A673 (cell line): ENCODE measurements around the gene TBC1D4. TPM values are rescaled to one million over a fixed set of nuclear protein-coding genes. Genes with fewer than 3 reads are reported as not detected.

ENCODE experiments used
- BruUV-seq: library from RNA; stranded (reverse); fragments of 400-500 nt; replicated peaks from 2 replicates; lab custom pipeline; 2021; lab: Mats Ljungman, UMichigan
- CTCF ChIA-PET: fragments of 300-600 bp; sonication (Branson Sonifier 250); formaldehyde crosslinking; loops from one replicate; lab custom pipeline; 2022; ENCODE audit warnings: antibody characterized with exemption; lab: Charles Lee
- POLR2A ChIA-PET: fragments of 300-600 bp; sonication (Branson Sonifier 250); formaldehyde crosslinking; loops from one replicate; lab custom pipeline; 2022; ENCODE audit warnings: antibody characterized with exemption; ENCODE audit not compliant: low non-redundant PET; lab: Charles Lee
- DNase-seq: peaks from one replicate; pipeline ENCODE4 v3.0.0-alpha.2; 2015; ENCODE audit warnings: low spot score
- H3K27ac ChIP-seq: fragments of 200-600 bp; sonication (generic); 2 replicates; pipeline ENCODE4 v1.5.1; 2016; ENCODE audit warnings: mixed run types, low read depth, mild to moderate bottlenecking, mixed read lengths, antibody characterized with exemption, low read length; ENCODE audit not compliant: poor library complexity, severe bottlenecking
- H3K27me3 ChIP-seq: fragments of 200-600 bp; sonication (generic); replicated peaks from 2 replicates; pipeline ENCODE4 v1.6.1; 2017; ENCODE audit warnings: mixed run types, low read depth, mild to moderate bottlenecking, mixed read lengths, antibody characterized with exemption, low read length; ENCODE audit not compliant: insufficient read depth, poor library complexity
- H3K36me3 ChIP-seq: fragments of 200-600 bp; sonication (generic); 2 replicates; pipeline ENCODE4 v1.6.1; 2016; ENCODE audit warnings: mixed run types, mild to moderate bottlenecking, mixed read lengths, antibody characterized with exemption, low read length; ENCODE audit not compliant: insufficient read depth, poor library complexity, severe bottlenecking
- H3K4me1 ChIP-seq: fragments of 200-600 bp; sonication (generic); 2 replicates; pipeline ENCODE4 v1.6.1; 2017; ENCODE audit warnings: mixed run types, mild to moderate bottlenecking, mixed read lengths, antibody characterized with exemption, low read length; ENCODE audit not compliant: insufficient read depth, poor library complexity, severe bottlenecking
- H3K4me3 ChIP-seq: fragments of 200-600 bp; sonication (generic); 2 replicates; pipeline ENCODE4 v1.5.1; 2016; ENCODE audit warnings: low read depth, mixed run types, mild to moderate bottlenecking, mixed read lengths, low read length; ENCODE audit not compliant: poor library complexity, severe bottlenecking
- H3K9me3 ChIP-seq: fragments of 200-600 bp; sonication (generic); 2 replicates; pipeline ENCODE4 v1.6.1; 2016; ENCODE audit warnings: mixed run types, low read depth, mild to moderate bottlenecking, mixed read lengths, antibody characterized with exemption, low read length; ENCODE audit not compliant: poor library complexity, severe bottlenecking
- EZH2 ChIP-seq: fragments of 200-600 bp; sonication (generic); IDR thresholded peaks from 2 replicates; pipeline ENCODE4 v1.6.1; 2017; ENCODE audit warnings: borderline replicate concordance, low read depth, mild to moderate bottlenecking, mixed read lengths, antibody characterized with exemption, low read length; ENCODE audit not compliant: poor library complexity, severe bottlenecking
- intact Hi-C: fragments of 100-400 bp; cut with micrococcal nuclease; formaldehyde crosslinking; loops from one replicate; pipeline ENCODE4 v1.10.0; 2022; ENCODE audit not compliant: unreplicated experiment
- total RNA-seq: library from RNA; stranded (reverse); gene quantifications from 2 replicates; pipeline ENCODE4 v1.2.3, GENCODE V29; 2021
- TF ChIP-seq, protein P1 (sequence below): fragments of 300-800, 200-600 bp; sonication (generic); conservative IDR thresholded peaks from 2 replicates; pipeline ENCODE4 v1.5.1; 2017; ENCODE audit warnings: low read depth, mild to moderate bottlenecking, antibody characterized with exemption, low read length, moderate library complexity, mixed read lengths

Gene TBC1D4
- total RNA-seq, 1 experiment from 2014 or later, result 9.8 TPM

DNA sequence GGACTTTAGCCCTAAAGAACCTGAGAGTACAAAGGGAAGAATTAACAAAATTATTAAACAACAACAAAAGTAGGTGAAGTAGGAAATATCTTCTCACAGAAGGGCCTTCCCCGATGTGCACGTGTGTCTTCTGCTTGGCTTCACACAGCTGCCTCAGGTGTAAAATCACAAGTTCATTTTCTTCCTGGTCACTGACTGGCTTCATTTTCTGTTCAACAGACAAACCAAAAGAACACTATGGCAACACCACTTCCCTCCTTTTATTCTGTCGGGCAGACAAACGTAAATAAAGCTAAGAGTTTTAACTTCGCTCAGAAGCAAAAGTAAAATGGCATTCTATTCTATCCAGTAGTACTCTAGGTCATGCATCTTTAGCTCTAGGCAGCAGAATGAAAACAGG, 140.9 kb downstream of the TBC1D4 start:
- no peak for DNase-seq
- CTCF ChIA-PET, result no interaction called here
- TF ChIP-seq, protein P1, sequence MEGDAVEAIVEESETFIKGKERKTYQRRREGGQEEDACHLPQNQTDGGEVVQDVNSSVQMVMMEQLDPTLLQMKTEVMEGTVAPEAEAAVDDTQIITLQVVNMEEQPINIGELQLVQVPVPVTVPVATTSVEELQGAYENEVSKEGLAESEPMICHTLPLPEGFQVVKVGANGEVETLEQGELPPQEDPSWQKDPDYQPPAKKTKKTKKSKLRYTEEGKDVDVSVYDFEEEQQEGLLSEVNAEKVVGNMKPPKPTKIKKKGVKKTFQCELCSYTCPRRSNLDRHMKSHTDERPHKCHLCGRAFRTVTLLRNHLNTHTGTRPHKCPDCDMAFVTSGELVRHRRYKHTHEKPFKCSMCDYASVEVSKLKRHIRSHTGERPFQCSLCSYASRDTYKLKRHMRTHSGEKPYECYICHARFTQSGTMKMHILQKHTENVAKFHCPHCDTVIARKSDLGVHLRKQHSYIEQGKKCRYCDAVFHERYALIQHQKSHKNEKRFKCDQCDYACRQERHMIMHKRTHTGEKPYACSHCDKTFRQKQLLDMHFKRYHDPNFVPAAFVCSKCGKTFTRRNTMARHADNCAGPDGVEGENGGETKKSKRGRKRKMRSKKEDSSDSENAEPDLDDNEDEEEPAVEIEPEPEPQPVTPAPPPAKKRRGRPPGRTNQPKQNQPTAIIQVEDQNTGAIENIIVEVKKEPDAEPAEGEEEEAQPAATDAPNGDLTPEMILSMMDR, result no peak
- TF ChIP-seq EZH2, result no peak

DNA sequence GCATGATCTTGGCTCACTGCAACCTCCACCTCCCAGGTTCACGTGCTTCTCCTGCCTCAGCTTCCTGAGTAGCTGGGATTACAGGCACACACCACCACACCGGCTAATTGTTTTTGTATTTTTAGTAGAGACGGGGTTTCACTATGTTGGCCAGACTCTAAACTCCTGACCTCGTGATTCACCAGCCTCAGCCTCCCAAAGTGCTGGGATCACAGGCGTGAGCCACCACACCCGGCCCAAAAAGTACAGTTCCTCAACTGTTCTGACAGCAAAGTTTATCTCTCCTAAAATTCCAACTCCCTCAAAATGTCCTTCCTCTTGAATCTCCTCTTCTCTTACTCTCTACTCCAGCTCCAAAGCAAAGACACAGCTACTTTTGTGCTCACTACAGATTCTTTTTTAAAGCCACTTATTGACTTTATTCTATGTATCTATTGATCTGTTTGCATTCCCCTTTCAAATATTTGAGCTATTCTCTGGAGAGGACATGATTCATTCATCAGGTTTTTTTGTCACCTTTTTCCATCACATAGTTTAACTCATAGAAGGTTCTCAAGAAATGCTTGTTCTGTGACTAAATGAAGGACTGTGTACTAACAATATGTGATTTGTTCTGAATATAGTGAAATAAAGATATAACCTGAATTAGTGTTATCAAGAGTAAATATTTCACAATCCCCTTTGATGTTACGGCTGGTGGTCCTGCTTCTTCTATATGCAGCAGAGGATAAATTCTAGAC, 142.2 kb downstream of the TBC1D4 start:
- H3K27me3 ChIP-seq, result no peaks in the 10 kb centered on the region
- ChIA-PET POLR2A (no interaction called here), CTCF (no interaction called here)
- H3K4me1 ChIP-seq, result no peaks in the 10 kb centered on the region
- BruUV-seq, result no TSS peak
- TF ChIP-seq EZH2, result no peak
- TF ChIP-seq, protein P1, result no peak
- H3K36me3 ChIP-seq, result no peaks in the 10 kb centered on the region
- H3K4me3 ChIP-seq, result no peak overlapping the region
- no peaks in the 10 kb centered on the region for H3K9me3 ChIP-seq
- no peak overlapping the region for H3K27ac ChIP-seq
- no peak for DNase-seq
- intact Hi-C loops, result no loop called here

More for the DNA sequence above, 140.9 kb downstream of the TBC1D4 start:
- BruUV-seq, result no TSS peak
- no peaks in the 10 kb centered on the region for H3K4me1 ChIP-seq
- no peaks in the 10 kb centered on the region for H3K36me3 ChIP-seq
- no peak overlapping the region for H3K27ac ChIP-seq
- no peak overlapping the region for H3K4me3 ChIP-seq
- H3K9me3 ChIP-seq, result no peaks in the 10 kb centered on the region
- POLR2A ChIA-PET, result no interaction called here
- H3K27me3 ChIP-seq, result no peaks in the 10 kb centered on the region
- intact Hi-C loops, result no loop called here

DNA sequence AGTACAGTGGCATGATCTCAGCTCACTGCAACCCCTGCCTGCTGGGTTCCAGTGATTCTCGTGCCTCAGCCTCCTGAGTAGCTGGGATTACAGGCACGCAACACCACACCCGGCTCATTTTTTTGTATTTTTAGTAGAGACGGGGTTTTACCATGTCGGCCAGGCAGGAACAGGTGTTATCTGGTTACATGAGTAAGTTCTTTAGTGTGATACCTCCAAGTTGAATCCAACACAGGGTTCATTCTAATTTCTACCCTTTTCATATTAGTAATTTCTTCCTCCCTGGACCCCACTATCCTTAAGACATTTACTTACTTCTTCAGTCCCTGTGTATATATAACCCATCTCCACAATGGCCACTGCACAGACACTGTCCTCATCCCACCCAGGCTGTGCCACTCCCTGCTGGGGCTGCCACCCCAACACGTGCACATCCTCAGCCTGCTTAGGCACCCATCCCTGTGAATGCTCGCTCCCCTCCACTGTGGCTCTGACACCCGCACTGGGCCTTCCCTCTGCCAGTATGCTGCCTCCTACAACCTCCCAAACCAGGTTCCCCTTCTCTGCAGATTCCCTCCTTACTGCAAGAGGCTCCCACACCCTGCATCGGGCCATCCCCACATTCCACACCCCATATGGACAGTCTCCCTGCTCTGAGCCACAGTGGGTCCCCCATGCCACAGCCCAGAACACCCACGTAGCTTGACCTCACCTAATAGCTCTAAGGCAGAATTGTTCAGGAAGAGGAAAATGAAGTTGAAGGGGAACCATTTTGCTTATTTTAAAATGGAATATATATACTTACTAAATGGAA, 147.1 kb downstream of the TBC1D4 start:
- ChIA-PET POLR2A (no interaction called here), CTCF (no interaction called here)
- Histone ChIP-seq H3K27me3 (no peaks in the 10 kb centered on the region), H3K4me3 (no peak overlapping the region), H3K27ac (no peak overlapping the region), H3K4me1 (no peaks in the 10 kb centered on the region), H3K9me3 (no peaks in the 10 kb centered on the region), H3K36me3 (no peaks in the 10 kb centered on the region)
- intact Hi-C loops, result no loop called here
- TF ChIP-seq EZH2, result no peak
- TF ChIP-seq, protein P1, result no peak
- BruUV-seq, result no TSS peak
- no peak for DNase-seq
